Measurements from ENCODE around the gene PICALM.

- TF ChIP-seq CTCF (IDR thresholded peaks at IDR 0.05) (no peak), POLR2A (IDR thresholded peaks at IDR 0.05) (no peak)
Observed at GRCh38 chr11:86016451-86016850, 52.4 kb downstream of the PICALM start.
